Endothelial cell of umbilical vein (primary cell): ENCODE measurements around the gene FAM222A. TPM values are rescaled to one million over a fixed set of nuclear protein-coding genes. Genes with fewer than 3 reads are reported as not detected.

ENCODE experiments used
- BruUV-seq: library from RNA; stranded (reverse); fragments of 400-500 nt; replicated peaks from 2 replicates; lab custom pipeline; 2021; lab: Mats Ljungman, UMichigan
- CTCF ChIA-PET: fragments of 300-600, 350-600 bp; sonication (Branson Sonifier 250); formaldehyde crosslinking; loops from one replicate; lab custom pipeline; 2021; ENCODE audit warnings: antibody characterized with exemption, inconsistent platforms; lab: Charles Lee
- POLR2A ChIA-PET: fragments of 300-600, 350-600 bp; sonication (Branson Sonifier 250); formaldehyde crosslinking; loops from one replicate; lab custom pipeline; 2021; ENCODE audit warnings: antibody characterized with exemption, inconsistent platforms; lab: Charles Lee
- DNase-seq: peaks from one replicate; pipeline ENCODE4 v3.0.0-alpha.2; 2011; ENCODE audit warnings: low read depth, low spot score
- FAIRE-seq: peaks from 2 replicates; lab custom pipeline; 2011; peaks lifted over from hg19 to GRCh38; lab: Jason Lieb, UNC
- H2AFZ ChIP-seq: 2 replicates; pipeline ENCODE4 v1.6.0; 2012; ENCODE audit warnings: low read depth, low read length, control low read depth, inconsistent platforms
- H3K27ac ChIP-seq: 2 replicates; pipeline ENCODE4 v1.5.1; 2011; ENCODE audit warnings: low read depth, mild to moderate bottlenecking, control low read depth, low read length, moderate library complexity; ENCODE audit not compliant: insufficient read depth
- H3K27me3 ChIP-seq, 2 experiments: 2 replicates each; pipeline versions ENCODE4 v1.6.0 to v1.6.1; 2011; ENCODE audit warnings: low read length in 2 of 2, mixed read lengths in 1 of 2; ENCODE audit not compliant: control insufficient read depth in 2 of 2, insufficient read depth in 2 of 2
- H3K36me3 ChIP-seq, 2 experiments: 2 replicates in 1 of 2; 3 replicates in 1 of 2; pipeline ENCODE4 v1.5.1; 2011; ENCODE audit warnings: low read length in 2 of 2, mild to moderate bottlenecking in 1 of 2, moderate library complexity in 1 of 2; ENCODE audit not compliant: control insufficient read depth in 2 of 2, insufficient read depth in 2 of 2; ENCODE audit errors: extremely low read depth in 1 of 2
- H3K4me1 ChIP-seq: 3 replicates; pipeline ENCODE4 v1.5.1; 2011; ENCODE audit warnings: mild to moderate bottlenecking, low read length; ENCODE audit not compliant: control insufficient read depth, insufficient read depth; ENCODE audit errors: extremely low read depth
- H3K4me2 ChIP-seq: 2 replicates; pipeline ENCODE4 v1.6.1; 2011; ENCODE audit warnings: low read length, control low read depth, mixed read lengths; ENCODE audit not compliant: insufficient read depth
- H3K4me3 ChIP-seq, 3 experiments: fragments of 200-600 bp in 1 of 3; sonication (generic), shearing (Covaris generic) in 1 of 3; replicated peaks in 1 of 3; 2 replicates each; pipeline ENCODE4 v1.5.1; 2011 to 2016; ENCODE audit warnings: control low read depth in 3 of 3, low read length in 3 of 3, mild to moderate bottlenecking in 2 of 3, inconsistent platforms in 1 of 3, low read depth in 1 of 3, moderate library complexity in 1 of 3; ENCODE audit not compliant: insufficient read depth in 1 of 3
- H3K79me2 ChIP-seq: 2 replicates; pipeline ENCODE4 v1.6.0; 2012; ENCODE audit warnings: low read length, inconsistent platforms; ENCODE audit not compliant: control insufficient read depth, insufficient read depth
- H3K9ac ChIP-seq: replicated peaks from 2 replicates; pipeline ENCODE3; 2011; ENCODE audit warnings: low read length, control low read depth; ENCODE audit not compliant: insufficient read depth; ENCODE audit errors: extremely low read depth
- H3K9me1 ChIP-seq: replicated peaks from 3 replicates; pipeline ENCODE4 v1.6.0; 2011; ENCODE audit warnings: mild to moderate bottlenecking, low read length; ENCODE audit not compliant: control insufficient read depth, insufficient read depth; ENCODE audit errors: extremely low read depth
- H3K9me3 ChIP-seq: replicated peaks from 2 replicates; pipeline ENCODE4 v1.5.1; 2012; ENCODE audit warnings: low read length, inconsistent platforms; ENCODE audit not compliant: control insufficient read depth, insufficient read depth
- H4K20me1 ChIP-seq: replicated peaks from 2 replicates; pipeline ENCODE3; 2011; ENCODE audit warnings: mild to moderate bottlenecking, low read length; ENCODE audit not compliant: control insufficient read depth, insufficient read depth; ENCODE audit errors: extremely low read depth
- CTCF ChIP-seq, 2 donors: IDR thresholded peaks; 1 replicate in 1 of 2; 2 replicates in 1 of 2; pipeline ENCODE4 v1.5.1; 2011; ENCODE audit warnings: low read length in 2 of 2, mild to moderate bottlenecking in 2 of 2, moderate library complexity in 2 of 2, control low read depth in 1 of 2, inconsistent platforms in 1 of 2, low read depth in 1 of 2; ENCODE audit not compliant: insufficient read depth in 1 of 2; ENCODE audit errors: extremely low read depth in 1 of 2
- POLR2A ChIP-seq: IDR thresholded peaks from 2 replicates; pipeline ENCODE4 v1.6.1; 2012; ENCODE audit warnings: low read depth, mild to moderate bottlenecking, control low read depth, low read length
- dilution Hi-C: fragments of 300-500 bp; cut with MboI; formaldehyde crosslinking; loops from one replicate; pipeline ENCODE4 v1.15.0; 2019; ENCODE audit warnings: low sequenced_read_pairs; ENCODE audit not compliant: extremely low pct_ligation_motif_present
- intact Hi-C: fragments of 100-400 bp; cut with micrococcal nuclease; formaldehyde crosslinking; loops from one replicate; pipeline ENCODE4 v1.10.0; 2022
- polyA plus RNA-seq, 4 experiments: library from polyadenylated mRNA; depleted of rRNA in 3 of 4; stranded (reverse) in 3 of 4; unstranded in 1 of 4; fragments of >200 nt; gene quantifications; 2 replicates each; pipeline versions ENCODE4 v1.2.1 to v1.2.3, GENCODE V29; 2011 to 2012; ENCODE audit warnings: missing spikeins in 1 of 4
- total RNA-seq: library from RNA; stranded (reverse); gene quantifications from 2 replicates; pipeline ENCODE4 v1.2.3, GENCODE V29; 2021

The FAM222A gene
- total and polyA plus RNA-seq, 2 donors (not counting 3 experiments of a cell fraction or from before 2014, with no cell fraction given) = 0.62 to 1.7 TPM

- Histone ChIP-seq H3K4me2 (no peak overlapping the region), H3K79me2 (no peaks in the 10 kb centered on the region), H3K9me1 (no peaks in the 10 kb centered on the region), H3K9ac (no peak overlapping the region), H3K36me3 (no peaks in the 10 kb centered on the region), H3K9me3 (no peaks in the 10 kb centered on the region), H3K27me3 (peaks cover 14 to 16% of the 10 kb centered on the region in 2 experiments), H4K20me1 (no peaks in the 10 kb centered on the region), H3K4me1 (no peaks in the 10 kb centered on the region), H2AFZ (no peak overlapping the region), H3K27ac (no peak overlapping the region), H3K4me3 (no peak overlapping the region)
- POLR2A ChIA-PET = no interaction called here
- dilution Hi-C loops = no loop called here
- TF ChIP-seq POLR2A = no peak
- peak; percentile 19 to 25 for TF ChIP-seq CTCF (IDR thresholded peaks at IDR 0.05; ENCODE audit: extremely low read depth in 1 of 2, insufficient read depth in 1 of 2, low read depth in 1 of 2, low read length in 2 of 2)
- FAIRE-seq = no peak
- intact Hi-C loops = loop anchor here (5.0 to 10.0 kb wide), 2 partner anchors 58 to 145 kb away; partner anchors contain the start of genes MMAB and MVK
- no peak for DNase-seq
- CTCF ChIA-PET = interaction anchor here (0.8 to 2.8 kb wide), 8 partner anchors 11 to 291 kb away, joined by 3 to 16 read pairs (median 3); no protein-coding TSS in a partner anchor
- BruUV-seq = no TSS peak
Measured at GRCh38 chr12:109719123-109720022, 5.7 kb downstream of the FAM222A start.
